NCI-H226 (cell line): ENCODE data around the gene LRRC3.

ENCODE experiments used
- DNase-seq: peaks from one replicate; pipeline ENCODE4 v3.0.0-alpha.2; 2015

Gene LRRC3

DNA sequence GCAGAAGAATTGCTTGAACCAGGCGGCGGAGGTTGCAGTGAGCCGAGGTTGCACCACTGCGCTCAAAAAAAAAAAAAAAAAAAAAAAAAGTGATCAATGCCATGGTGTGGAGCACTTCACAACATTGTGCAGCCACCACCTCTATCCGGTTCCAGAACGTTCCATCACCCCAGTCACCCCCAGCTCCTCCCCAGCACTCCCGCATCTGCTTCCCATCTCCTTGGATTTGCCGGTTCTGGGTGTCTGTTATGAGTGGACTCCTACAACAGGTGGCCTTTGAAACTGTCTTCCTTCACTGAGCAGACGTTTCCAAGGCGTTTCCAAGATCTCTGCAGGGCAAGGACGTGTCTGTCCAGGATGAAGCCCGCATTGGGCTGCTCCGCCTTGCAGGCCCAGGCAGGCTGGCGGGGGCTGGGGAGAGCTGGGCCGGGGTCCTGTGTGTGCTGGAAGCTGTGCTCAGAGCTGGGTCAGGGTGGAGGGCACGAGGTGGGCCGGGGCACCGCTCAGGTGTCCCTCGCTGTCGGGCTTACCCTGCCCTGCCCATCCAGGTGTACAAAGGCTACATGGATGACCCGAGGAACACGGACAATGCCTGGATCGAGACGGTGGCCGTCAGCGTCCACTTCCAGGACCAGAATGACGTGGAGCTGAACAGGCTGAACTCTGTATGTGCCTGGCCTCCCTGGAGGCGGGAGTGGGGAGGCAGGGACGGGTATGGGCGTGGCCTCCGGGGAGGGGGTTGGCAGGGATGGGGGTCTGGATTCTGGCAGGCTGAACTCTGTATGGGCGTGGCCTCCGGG is 14.9 kb upstream of the LRRC3 start:
- no peak for DNase-seq

DNA sequence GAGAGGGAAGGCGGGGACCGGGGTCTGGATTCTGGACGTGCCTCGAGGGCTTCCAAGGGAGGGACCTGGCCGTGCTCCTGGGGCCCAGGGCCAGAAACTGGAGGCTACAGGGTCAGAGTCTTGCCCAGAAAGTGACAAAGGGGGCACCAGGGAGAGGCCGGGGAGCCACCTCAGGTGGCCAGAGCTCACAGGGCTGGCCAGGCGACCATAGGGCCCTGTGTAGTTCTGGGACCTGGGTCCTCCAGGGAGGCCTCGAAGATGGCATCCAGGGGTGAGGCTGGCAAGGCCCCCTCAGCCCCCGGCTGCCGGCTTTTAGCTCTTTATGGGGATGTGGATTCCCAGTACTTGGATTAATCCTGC is 14.3 kb upstream of the LRRC3 start:
- no peak for DNase-seq

DNA sequence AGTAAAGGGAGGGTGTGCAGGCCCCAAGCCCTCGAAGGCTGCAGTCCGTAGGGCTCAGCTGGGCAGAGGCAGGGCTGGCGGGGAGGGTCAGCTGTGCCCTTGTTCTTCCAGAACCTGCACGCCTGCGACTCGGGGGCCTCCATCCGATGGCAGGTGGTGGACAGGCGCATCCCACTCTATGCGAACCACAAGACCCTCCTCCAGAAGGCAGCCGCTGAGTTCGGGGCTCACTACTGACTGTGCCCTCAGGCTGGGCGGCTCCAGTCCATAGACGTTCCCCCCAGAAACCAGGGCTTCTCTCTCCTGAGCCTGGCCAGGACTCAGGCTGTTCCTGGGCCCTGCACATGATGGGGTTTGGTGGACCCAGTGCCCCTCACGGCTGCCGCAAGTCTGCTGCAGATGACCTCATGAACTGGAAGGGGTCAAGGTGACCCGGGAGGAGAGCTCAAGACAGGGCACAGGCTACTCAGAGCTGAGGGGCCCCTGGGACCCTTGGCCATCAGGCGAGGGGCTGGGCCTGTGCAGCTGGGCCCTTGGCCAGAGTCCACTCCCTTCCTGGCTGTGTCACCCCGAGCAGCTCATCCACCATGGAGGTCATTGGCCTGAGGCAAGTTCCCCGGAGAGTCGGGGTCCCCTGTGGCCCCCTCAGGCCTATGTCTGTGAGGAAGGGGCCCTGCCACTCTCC is 13.6 kb upstream of the LRRC3 start:
- DNase-seq, result no peak

DNA sequence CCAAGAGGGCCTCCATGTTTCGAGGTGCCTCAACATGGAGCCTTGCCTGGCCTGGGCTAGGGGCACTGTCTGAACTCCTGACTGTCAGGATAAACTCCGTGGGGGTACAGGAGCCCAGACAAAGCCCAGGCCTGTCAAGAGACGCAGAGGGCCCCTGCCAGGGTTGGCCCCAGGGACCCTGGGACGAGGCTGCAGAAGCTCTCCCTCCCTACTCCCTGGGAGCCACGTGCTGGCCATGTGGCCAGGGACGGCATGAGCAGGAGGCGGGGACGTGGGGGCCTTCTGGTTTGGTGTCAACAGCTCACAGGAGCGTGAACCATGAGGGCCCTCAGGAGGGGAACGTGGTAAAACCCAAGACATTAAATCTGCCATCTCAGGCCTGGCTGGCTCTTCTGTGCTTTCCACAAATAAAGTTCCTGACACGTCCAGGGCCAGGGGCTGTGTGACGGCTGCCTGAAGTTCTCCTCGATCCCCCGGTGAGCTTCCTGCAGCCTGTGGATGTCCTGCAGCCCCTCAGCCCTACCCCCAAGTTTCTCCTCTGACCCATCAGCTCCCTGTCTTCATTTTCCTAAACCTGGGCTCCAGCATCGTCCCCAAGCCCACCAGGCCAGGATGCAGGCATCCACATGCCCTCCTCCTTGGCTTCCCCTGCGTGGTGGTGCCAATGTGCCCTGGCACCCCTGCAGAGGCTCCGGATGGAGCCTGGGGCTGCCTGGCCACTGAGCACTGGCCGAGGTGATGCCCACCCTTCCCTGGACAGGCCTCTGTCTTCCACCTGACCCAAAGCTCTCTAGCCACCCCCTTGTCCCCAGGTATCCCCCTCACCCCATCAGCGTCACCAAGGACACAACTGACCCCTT is 12.8 kb upstream of the LRRC3 start:
- DNase-seq, result no peak

DNA sequence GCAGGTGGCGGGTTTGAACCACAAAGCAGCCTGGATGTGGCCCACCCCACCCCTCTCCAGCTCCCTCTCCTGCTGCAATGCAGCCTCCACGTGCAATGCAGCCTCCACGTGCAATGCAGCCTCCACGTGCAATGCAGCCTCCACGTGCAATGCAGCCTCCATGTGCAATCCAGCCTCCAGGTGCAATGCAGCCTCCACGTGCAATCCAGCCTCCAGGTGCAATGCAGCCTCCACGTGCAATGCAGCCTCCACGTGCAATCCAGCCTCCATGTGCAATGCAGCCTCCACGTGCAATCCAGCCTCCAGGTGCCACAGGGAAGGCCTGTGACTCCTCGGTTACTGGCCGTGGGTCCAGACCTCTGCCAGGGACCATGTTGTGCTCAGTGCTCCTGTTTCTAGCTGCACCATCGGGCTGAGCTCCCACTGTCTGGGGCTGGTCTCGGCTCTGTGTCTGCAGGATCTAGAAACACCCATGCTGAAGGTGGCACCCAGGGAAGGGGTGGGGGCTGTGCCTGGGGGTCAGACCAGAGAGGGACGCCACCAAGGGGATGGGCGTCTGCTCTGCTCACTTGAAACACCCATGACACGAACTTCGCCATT is 11.9 kb upstream of the LRRC3 start:
- no peak for DNase-seq

DNA sequence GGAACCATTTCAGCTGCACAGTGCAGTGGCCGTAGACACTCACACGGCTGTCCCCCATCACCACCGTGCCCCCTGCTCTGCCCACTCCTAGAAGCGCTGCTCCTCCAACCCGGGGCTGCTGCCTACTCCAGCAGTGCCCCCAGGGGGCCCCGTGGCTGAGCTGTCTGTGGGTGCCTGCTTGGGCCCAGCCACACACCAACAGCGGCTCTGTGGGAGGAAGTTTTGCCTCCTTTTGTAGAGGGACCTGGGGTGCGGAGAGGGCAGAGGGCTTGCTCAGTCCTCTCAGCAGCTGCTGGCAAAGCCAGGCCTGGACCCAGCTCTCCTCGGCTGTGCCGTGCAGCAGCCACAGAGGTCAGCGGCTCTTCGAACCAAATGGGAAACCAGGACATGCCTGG is 11.4 kb upstream of the LRRC3 start:
- DNase-seq, result no peak

DNA sequence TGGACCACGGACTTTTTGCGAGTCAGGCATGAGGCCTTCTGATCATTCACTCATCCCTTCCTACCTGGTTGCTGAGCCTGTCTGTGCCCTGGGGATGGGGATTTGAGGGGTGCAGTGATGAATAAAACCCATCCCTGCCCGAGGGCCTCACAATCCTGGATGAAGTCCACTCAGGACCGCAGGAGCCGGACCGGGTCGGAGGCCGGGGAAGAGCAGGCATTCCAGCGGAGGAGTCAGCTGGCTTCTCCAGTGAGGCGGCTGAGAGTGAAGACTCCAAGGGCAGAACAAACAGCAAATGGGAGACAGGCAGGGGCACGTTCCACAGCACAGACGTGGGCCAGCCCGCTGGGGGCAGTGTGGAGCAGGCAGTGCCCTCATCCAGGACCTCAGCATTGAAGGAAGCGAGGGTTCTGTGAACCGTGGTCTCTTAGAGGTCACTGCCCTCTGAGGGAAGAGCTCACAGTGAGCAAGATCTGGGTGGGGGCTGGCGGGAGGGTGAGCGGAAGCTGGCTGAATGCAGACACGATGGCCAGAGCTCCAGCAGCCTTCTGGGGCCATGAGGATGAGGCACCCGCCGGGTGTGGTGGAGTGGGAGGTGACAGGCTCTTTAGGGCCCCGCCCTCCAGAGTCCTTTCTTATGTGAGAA is 10.9 kb upstream of the LRRC3 start:
- DNase-seq, result no peak

DNA sequence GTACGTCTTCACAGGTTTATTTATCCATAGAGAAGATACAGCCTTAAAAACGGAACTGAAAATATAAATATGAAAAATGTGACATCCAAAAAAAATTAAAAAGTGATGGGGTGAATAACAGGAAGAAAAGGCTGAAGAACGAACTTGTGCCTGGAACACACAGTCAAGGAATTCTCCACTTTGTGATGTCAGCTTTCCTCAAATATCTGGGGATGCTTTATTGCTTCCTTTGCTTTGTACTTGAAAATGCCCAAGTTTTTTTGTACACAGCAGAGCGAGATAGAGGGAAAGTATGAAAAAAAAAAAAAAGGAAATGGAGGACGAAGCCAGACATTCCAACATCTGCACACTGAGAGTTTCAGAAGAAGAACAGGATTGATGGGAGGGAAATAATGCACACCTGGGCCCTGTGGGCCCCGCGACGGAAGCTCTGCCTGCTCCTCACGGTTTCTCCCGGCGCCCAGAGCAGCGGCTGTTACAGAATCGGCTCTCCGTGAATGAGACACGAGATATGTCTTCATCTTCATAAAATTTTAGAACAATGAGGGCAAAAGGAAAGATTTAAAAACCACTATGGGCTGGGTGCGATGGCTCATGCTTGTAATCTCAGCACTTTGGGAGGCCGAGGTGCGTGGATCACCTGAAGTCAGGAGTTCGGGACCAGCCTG is 10.0 kb upstream of the LRRC3 start:
- DNase-seq, result no peak

DNA sequence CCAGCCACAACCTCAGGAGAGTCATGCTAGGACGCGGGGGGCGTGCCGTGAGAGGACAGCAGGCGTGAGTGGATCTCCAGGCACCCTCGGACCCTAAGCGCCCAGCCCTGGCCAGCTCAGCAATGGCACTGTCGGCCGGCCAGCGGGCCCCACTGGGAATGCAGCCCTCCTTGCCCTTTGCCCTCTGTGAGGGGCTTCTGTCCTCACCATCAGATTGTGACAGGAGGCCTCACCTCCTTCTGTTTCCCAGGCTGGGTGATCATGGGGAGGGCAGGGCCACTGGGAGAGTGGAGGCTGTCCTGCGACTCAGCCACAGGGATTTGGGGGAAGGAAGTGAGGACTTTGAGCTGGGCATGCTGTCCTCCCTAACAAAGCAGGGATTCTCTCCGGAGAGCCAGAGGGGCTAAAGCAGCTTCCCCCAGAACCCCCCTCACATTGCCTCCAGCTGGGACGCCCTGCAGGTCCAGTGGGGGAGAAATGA is 6.6 kb upstream of the LRRC3 start:
- DNase-seq, result no peak

DNA sequence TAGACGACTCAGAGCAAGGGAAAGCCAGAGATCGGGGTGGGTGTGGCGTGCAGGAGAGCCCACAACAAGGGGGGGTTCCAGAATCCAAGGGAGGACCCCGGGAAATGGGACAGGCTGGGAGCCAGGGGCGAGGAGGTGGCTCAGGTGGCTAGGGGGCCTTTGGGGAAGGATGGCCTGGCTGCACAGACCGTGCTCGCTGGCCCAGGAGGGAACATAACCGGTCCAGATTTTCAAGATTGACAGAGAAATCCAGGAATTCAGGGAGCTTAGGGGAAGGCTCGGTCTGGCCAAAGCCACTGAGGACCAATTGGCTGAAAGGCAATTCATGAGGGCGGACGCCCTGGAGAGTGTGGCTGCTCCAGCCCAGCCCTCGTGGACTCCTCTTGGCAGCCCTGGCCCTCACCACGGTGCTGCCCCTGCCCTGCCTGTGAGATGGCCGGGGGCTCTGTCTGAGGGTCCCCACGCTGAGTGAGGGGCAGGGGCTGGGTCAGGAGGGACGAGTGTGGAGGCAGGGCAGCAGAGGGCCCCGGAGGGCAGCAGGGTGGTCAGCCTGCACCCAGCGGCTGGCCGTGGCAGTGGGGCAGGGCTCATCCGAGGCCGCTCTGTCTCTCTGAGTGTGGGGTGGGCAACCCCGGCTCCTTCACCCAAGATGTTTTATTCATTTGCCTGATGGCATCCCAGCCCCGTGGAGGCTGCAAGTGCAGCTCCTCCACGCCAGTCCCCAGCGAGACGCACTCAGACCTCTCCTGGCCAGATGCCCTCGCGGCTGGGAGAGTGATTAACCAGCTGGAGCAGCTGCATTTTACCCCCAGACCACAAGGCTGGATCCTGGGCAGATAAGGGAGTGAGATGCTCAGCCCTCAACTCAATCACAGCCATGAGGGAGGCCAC is 5.6 kb upstream of the LRRC3 start:
- no peak for DNase-seq

DNA sequence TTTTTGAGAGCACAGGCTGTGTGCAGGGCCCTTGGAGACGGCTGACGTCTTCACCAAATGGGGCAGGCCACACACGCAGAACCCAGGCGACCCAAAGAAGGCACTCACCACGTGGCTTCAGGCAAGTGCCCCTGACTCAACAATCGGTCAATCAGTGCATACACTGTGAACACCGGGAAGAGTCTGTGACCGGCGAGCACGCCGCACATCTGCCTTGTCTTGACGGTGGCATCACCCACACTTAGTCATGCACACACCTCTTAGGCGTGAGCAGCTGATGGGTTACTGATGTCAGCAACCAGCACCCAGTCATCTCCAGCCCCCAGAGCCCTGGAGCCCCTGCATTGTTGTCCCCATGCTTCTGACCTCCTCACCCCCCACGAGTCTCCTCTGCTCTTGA is 4.9 kb upstream of the LRRC3 start:
- DNase-seq, result no peak

DNA sequence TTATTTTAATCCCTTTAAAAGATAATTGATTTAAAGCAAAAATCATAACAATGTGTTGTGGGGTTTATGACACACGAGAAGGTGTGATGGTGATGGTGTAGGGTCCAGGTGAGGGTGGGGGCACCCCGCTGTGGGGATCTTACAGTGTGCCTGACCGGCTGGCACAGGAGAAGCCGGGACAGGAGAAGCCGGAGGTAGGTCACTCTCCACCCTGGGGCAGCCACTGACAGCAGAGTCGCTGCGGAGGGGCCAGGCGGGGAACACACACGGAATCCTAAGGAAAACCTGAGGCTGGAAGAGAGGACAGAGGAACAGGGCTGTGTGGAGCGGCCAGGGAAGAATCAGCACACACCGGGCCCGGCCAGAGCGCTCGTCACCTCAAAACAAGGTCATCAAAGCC is 4.3 kb upstream of the LRRC3 start:
- no peak for DNase-seq

DNA sequence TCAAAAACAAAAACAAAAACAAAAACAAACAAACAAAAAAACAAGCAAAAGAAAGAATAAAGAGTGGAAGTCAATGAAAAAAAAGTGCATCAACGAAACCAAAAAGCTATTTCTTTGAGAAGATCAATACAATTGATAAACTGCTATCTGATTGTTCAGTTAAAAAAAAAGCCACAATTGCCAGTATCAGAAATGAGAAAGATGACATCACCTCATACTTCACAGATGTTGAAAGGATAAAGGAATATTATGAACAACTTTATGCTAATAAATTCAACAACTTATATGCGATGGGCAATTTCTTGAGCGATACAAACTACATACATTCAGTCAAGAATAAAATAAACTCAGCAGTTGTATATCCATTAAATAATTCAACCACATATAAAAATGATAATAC is 2.2 kb upstream of the LRRC3 start:
- DNase-seq, result no peak

DNA sequence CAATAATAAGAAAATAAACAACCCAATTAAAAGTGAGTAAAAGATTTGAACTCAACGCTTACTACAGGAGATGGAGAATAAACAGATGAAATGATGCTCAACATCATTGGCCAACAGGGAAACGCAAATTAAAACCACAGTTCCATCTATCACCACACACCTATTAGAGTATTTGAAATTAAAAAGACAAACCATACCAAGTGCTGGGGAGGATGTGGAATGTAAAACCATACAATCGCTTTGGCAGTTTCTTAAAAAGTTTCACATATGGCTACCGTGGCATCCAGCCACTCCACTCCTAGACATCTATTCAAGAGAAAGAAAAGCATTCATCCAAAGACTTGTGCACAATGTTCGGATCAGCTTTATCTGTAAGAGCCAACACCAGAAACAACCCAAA is 1.3 kb upstream of the LRRC3 start:
- no peak for DNase-seq

DNA sequence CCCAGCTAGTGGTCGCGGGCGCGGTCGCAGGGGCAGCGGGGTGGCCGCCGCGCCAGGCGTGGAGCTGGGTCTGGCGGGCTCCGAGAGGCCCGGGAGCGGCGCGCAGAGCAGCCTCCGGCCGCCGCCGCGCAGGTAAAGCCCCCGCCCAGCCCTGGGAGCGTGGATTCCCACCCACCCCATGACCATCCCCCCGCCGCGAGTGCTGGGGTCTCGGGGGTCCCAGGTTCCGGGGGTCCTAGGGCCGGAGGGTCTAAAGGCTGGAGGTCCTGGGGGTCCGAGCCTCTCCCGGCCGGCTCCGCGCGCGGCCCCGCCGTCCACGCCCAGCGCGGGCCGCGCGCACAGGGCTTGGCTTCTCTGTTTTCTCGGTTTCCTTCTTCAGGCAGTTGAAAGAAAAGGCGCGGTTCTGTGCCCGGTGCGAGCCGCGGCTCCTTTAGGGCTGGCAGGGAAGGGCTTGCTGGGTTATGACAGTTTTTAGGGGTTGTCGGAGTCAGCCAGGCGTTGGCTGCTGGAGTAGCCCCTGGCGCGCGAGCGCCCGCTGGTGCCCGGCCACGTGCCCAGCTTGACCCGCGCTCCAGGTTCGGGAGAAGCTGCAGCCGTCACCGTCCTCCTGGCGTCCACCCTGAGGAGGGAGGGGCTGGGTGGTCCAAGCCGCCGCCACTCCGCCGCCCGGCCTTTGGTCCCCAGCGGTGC is 359 bp downstream of the LRRC3 start:
- DNase-seq, result peak; percentile 43

DNA sequence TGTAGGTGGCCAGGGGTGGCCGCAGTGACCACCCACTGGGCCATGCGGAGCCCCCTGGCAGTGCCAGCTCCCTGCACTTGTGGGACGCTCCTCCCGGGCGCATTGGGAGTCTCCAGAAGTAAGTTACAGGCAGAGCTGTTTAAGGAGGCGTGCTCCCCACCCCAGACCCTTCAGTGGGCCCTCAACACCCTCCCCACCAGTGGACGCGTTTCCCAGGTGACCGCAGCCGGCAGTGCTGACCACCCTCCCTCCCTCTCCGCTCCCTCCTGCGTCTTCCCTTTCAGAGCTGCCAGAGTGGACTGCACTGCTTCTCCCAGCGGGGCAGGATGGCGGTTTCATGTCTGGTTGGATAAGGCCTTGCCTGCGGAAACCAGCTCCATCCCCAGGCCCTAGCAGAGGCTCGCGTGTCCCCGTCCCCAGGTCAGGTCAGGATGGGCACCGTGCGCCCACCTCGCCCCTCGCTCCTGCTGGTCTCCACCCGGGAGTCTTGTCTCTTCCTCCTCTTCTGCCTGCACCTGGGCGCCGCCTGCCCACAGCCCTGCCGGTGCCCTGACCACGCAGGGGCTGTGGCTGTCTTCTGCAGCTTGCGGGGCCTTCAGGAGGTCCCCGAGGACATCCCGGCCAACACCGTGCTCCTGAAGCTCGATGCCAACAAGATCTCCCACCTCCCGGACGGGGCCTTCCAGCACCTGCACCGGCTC is 1.1 kb downstream of the LRRC3 start:
- DNase-seq, result no peak

DNA sequence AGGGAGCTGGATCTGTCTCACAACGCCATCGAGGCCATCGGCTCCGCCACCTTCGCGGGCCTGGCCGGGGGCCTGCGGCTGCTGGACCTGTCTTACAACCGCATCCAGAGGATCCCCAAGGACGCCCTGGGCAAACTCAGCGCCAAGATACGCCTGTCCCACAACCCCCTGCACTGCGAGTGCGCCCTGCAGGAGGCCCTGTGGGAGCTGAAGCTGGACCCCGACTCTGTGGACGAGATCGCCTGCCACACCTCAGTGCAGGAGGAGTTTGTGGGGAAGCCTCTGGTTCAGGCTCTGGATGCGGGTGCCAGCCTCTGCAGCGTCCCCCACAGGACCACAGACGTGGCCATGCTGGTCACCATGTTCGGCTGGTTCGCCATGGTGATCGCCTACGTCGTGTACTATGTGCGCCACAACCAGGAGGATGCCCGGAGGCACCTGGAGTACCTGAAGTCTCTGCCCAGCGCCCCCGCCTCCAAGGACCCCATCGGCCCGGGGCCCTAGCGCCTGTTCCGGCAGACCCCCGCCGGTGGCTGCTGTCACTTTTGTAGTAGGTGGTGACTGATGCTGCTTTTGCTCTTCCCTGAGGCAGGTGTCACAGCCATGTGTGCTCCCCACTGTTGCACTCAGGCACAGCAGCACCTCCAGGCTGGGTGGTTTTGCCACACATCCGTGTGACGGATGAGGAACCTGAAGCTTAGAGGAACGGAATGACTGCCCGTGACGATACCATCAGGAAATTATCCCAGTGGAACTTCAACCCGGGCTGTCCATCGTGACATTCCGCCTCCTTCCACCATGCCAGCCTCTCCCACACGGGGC is 1.8 kb downstream of the LRRC3 start:
- no peak for DNase-seq

DNA sequence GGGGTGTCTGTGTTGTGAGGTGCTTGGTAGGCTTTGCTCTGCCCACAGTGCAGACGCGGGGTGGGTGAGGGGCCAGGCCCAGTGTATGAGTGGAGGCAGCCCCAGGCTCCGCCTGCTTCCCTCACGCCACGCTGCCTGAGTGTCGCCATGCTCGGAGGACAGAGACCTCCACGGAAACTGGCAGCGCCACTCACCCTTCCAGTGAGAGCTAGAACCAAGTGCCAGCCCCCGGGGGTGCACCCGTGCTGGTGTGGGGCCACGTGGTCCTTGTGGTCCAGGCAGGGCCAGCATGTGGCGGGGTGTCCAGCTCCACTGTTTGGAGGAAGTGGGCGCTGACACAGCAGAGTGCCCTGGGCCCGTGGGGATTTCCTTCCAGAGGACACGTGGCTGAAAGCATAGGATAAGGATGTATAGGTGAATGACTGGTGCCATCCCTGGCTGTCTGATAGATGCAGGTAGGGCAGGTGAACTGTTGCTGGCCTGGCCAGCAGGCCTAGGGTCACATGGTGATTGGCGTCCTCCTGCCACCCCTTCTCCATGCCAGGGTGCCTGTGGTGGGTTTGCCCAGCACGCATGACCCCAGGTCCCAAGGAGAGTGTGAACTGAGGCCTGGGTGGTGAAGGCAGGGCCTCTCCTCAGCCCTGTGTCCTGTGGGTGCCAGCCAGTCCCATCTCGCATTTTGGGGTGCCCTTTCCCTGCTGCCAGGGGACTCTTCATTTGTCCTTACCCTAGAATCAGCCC is 3.8 kb downstream of the LRRC3 start:
- DNase-seq, result no peak
